NCI-H510A treated with DMSO at 0.1 percent for 48 hours (cell line): ENCODE measurements around the gene ETV7.
"Not testable (repeated sequence)": the region's sequence is repeated elsewhere in the genome, so short reads cannot be mapped to it uniquely, and the experiment has no call there.

Experiments
- DNase-seq: peaks from one replicate; lab custom pipeline; 2025; lab: John Stamatoyannopoulos, UW

The ETV7 gene

DNA sequence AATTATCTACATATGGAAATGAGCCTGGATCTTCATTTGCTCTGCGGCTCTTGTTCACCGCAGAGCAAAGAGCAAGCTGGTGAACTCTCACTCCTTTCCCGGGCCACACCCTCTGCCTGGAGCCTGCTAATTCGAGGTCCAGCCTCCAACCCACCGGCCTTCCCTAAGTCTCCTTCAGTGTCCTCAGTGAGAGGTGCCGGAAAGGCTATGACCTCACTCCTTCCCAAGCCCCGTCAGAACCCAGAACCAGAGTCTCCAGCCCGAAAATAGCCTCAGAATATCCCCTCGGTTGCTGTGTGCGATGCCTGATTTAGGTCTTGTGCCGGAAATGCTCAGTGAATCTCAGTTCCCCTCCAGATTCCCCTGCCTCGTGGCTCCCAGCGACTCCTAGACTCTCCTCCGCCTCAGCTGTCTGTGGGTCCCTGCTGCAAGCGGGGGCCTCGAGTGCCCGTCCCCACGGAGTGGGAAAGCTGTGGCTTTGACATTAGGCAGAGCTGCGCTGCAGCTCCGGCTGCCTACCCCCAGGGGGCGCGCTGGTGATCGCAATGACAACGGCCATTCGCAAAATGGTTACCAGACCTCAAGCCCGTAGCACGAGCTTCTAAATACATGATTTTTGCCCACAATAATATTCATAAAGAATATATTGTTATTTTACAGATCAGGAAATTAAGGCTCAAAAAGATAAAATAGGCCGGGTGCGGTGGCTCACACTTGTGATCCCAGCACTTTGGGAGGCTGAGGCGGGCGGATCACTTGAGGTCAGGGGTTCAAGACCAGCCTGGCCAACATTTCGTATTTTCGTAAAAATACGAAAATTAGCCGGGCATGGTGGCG is 46.6 kb downstream of the ETV7 start:
- peak; percentile 45 for DNase-seq

DNA sequence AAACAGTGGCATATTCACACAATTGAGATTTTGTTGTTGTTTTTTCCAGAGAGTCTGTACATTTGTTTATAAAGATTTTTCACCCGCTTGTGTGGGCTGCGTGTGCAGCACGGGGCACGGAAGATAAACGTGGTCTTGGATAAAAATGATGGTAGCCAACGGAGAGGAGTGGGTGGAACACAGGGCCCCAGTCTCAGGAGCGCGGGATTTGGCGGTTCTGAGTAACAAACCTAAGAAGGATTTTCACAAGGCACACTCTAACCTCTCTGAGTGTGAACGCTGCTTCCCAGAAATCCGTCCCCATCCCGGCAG is 47.2 kb downstream of the ETV7 start:
- no peak for DNase-seq

DNA sequence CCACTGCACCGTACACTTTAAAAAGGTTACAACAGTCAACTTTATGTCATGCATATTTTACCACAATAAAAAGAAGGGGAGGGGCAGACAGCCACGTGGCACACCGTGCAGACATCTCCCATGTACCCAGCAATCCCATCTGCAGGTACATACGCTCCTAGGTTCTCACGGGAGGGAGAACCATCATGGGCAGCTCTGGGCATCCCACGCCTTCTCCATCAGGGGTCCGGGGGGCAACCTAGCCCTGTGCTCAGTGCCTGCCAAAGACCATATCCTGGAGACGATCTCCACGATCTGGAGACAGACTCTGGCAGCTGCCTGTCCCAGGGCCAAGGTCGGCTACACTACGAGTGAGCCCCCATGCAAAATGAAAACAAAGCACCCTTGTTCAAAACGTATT is 48.3 kb downstream of the ETV7 start:
- DNase-seq = no peak

DNA sequence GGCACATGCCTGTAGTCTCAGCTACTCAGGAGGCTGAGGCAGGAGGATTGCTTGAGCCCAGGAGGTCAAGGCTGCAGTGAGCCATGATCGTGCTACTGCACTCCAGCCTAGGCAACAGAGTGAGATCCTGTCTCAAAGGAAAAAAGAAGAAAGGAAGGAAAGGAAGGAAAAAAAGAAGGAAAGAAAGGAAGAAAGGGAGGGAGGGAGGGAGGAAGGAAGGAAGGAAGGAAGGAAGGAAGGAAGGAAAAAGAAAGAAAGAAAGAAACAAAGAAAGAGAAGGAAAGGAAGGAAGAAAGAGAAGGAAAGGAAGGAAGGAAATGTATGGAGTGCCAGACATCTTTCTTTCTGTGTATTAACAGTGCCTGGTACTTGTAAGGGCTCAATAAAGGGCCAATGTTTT is 49.2 kb downstream of the ETV7 start:
- not testable (repeated sequence) for DNase-seq

DNA sequence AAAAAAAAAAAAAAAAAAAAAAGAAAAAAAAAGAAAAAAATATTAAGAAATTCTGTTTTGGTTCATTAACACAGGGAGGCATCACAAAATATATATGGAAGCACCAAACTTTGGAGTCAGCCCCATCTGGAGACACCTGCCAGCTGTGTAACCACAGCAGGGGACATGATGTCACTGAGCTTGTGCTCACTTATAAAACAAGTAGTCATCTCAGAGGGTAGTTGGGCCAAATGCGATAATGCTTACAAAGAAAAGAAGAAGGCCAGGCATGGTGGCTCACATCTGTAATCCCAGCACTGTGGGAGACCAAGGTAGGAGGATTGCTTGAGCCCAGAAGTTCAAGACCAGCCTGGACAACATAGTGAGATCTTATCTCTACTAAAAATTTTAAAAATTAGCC is 49.7 kb downstream of the ETV7 start:
- DNase-seq = peak; percentile 31

DNA sequence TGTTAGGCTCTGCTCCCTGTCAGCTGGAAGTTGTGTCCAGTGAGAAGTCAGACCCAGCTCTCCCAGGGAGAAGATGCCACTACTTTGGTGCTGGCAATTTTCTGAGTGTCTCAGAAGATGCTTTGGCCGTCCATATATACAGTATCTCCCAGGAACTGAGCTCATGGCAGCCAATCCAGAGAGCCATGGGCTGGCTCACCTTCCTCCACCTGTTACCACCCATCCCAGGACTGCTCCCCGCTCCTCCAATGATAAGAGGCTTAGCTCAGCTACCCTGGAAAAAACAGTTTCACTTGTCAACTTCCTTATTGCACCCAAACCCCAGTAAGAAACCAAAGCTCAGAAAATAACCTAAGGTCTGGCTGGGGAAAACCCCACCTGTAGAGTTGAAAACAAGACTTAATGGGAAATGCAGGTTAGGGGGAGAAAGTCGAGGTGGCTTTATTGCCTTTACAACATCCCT is 50.7 kb downstream of the ETV7 start, which contains the start of gene BNIP5:
BNIP5 (minus strand) TSS at position 110 of the 463 bp plus-strand sequence. CDS start 6,198 bp downstream, outside the sequence.
- DNase-seq = peak; percentile 23

DNA sequence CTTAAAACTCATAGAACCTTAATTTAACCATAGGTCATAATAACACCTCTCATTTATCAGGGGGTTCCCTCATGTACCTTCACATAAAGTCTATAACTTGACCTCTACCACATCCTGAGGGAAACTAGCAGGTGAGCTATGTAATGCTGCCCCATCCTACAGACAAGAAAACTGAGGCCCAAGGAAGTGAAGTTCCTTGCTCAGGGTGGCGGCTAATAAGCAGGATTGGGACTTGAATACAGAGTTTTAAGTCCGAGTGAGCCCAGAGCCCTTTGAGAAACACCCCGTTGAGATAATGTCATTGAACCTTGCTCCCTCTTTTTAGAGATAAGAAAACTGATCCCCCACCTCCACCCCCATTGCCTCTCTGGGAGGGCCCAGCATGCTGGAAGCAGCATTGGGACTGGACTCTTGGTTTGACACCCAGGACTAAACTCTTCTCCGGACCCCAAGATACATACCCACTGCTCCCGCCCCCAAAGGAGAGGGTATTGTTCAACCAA is 51.2 kb downstream of the ETV7 start:
- no peak for DNase-seq

DNA sequence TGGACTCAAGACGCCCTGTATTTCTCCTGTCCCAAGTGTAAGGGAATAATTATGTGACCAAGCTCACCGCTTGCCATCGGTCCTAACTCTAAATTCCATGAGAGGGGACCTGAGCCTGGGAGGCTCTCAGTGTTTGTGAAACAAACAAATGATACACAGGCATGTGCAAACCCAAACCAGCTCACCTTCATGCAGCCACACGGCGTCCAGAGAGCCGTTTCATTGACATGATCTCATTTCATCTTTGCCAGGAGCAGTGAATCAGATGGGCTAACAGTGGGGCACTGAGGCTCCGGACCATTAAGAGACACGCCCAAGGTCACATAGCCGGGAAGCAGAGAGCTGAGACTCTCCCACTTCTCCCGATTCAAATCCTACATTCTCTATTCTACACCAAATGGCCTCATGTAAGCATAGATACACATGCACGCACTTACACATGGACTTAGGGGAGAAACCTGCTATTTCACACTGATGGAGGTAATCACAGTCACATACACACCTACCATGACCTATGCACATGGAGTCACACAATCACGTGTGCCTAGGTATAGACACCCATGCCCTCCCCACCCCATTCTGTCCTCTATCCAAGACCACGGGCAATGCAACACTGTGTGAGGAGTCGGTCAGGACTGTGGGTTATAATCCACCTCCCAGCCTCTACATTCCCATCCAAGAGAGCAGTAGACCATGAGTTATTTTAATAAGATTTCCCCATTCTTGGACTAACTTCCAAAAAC is 51.8 kb downstream of the ETV7 start:
- DNase-seq = no peak

DNA sequence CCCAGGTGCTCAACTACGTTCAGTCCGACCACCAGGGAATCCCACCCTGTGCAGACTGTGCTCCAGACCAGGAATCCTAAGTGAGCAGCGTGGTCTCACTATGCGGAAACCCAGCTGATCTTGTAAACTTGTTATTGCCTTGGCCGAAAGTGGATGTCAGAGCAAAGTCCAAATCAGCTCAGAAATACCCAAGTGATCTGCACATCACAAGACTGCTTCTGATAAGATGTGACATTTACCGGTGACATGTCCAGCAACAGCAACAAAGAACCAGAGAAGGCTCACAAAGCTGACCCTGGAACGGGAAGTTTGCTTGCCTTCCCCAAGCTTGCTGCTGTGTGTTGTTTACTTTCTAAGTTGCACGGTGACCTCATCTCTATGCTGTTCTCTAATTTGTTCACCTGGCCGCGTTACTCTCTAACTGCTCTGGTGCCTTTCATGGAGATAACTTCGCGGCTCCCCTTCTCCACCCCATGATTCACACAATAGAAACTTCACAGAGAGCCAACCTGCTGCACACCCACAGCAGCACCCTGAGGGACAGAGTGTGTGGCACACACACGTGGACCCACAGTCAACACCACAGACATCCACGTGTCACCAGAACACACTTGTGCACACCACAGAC is 52.5 kb downstream of the ETV7 start:
- DNase-seq = peak; percentile 81

DNA sequence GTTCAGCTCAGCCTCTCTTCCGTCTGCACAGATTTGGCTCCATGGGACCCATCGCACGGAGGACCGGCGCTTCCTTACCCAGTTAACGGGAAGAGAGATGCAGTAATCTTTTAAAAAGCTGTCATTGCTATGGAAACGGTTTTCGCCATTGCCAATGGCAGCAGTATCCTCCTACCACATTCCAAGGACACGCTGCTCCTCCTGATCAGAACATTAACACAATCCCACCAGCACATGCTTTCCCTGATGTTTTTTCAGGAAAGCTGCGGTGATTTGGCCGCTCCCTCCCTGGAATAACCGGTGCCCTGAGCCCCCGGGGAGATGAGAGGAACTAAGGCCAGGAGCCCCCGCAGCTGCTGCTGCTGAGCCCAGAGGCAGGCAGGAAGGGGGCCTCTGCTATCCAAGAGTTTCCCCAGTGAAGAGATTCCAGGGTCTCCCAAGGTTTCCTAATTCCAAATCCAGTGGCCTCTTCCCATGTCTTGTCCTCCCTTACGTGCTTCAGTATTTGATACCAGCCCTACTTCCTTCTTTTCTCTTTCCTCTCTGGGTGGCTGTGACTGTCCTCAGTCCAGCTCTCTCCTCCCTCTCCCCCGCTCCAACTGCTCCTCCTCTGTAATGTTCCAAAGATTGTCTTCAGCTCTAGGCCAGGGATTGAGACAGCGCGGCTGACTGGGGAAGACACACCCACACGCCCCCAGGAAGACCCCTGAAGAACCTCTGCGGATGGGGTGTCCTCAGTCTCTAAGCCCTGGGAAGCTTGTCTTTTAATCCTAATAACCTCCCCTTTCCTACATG is 53.3 kb downstream of the ETV7 start:
- DNase-seq = peak; percentile 32

DNA sequence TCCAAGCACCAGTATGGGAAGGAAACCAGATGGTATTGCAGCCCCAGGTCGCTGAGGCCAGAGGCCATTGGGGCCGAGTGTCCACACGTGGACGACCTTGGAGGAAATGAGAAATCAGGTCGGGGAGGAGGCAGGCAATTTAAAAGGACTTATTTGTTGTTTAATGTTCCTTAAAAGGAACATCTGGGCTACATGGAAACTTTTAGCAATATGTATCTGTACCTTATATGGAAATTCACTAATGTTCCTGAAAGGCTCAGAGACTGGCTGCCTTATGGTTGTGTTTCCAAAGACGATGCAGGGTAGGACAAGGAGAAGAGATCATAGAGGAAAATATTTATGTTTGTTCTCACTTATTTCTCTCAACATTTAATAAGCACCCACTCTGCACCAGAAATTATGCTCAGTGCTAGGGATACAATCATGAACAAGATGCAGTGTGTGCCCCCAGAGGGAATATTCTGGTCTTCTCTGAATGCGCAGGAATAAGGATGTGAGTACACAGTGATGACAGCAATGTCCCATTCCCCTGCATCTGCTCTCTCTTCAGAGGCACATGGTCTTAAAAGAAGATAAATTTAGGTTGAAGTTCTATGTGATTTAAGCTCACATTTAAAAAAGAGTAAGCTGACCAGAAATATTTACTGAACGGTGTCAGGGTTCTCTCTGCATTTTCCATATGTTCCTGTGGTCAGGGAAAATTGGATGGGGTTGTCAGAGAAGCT is 54.1 kb downstream of the ETV7 start:
- DNase-seq = no peak

DNA sequence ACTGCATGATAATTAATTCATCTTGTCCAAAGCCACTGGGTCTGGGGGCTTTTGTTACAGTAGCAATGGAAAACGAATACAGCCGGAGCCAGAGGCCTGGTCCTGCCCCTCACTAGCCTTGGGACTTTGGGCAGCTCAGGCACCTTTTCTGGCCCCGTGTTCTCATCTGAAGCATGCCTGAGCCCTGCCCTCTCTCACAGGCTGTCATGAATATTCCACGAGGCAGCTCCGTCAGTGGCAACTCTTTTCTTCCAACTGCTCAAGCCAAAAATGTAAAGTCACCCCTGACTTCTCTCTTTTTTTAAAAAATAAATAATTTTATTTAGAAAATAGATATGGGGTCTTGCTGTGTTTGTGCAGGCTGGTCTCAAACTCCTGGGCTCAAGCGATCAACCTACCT is 56.1 kb downstream of the ETV7 start:
- no peak for DNase-seq

DNA sequence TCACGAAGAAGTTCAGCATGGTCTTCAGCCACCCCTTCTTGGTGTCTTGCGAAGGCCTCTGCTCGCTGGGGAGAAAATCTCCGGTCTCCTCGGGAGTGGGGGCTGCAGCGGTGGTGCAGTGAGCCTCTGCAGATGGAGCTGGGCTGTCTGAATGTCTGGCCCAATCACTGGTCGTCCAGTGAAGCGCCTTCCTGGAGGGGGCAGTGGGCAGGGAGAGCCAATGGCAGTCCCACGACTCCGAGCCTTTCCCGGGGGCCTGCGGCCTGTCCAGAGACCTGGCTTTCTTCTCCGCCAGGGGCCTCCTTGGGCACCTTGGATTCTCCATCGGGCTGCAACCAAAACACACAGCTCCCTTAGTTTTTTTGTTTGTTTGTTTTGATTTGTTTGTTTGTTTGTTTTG is 57.1 kb downstream of the ETV7 start:
- no peak for DNase-seq

DNA sequence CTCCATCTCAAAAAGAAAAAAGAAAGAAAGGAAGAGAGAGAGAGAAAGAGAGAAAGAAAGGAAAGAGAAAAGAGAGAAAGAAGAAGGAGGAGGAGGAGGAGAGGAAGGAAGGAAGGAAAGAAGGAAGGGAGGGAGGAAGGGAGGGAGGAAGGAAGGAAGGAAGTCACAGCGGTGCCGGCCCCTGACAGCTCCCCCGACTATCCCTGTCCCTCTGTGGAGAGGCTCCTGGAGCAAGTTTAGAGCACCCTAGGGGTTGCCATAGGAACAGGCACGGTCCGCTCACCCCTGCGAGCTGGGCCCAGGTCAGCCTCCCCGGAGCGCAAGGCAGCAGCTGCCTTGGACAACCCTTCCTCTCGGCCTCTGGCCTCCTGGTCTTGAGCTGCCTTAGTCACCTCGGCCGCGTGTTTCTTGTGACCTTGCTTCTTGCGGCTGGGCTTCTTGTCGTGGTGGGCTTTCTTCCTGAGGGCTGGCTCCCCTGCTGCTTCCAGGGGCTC is 57.6 kb downstream of the ETV7 start:
- DNase-seq = no peak

DNA sequence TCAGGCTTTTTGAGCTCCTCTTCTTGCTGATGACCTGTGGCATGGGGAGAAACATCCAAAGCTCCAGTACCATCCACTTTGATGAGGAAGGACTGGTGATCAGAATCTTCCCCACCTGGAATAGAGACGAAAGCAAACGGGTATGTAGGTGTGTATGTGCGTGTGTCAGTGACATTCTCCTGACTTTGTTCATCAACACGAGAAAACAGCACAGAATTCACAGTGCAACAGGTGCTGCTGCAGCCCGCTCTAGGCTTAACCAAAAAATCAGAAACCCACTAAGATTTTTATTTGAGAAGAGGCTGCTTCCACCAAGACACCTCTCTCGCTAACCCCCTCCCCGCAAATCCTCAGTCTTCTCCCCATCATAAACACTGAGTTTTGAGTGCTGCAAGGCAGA is 58.9 kb downstream of the ETV7 start:
- no peak for DNase-seq

DNA sequence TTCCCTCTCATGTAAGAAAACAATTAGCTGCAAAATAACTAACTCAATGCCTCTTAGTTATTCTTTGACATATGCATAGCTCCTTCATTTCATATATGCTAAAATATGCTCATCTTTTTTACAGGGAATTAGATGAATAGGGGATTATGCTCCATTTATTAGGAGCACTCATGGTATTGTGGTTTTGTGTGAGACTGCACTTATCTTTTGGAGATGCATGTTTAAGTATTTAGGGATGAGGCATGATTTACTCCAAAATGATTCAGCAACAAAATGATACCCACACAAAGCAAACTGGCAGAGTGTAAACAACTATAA is 59.6 kb downstream of the ETV7 start:
- DNase-seq = no peak

DNA sequence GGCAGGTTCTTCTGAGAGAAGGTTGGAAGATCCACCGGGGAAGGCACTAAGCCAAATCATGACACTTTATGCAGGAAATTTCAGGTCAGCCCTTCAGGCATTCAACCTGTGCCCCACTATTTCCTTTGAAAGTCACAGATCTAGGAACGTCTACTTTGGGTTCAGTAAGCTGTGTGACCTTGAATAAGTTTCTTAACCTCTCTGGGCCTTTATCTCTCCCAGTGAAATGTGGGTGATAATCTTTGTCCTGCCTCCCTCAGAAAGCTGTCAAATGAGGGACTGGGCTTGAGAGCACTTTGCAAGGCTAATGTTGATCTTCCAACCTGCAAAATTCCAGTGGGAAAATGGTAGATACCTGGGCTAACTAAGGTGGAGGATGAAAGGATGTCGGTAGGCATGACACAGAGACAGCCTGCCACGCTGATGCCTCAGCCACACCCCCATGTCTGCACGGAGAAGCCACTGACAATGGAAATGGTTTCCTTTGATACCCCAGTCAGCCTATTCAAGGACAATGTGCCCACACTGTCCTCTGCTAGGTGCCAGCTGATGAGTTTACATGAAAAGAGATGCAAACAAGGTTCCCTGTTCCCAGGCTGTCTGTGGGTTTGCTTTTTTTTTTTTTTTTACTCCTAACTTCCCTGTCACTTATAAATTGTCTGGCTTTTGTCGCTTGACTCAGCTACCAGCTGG is 60.1 kb downstream of the ETV7 start:
- peak; percentile 33 for DNase-seq

DNA sequence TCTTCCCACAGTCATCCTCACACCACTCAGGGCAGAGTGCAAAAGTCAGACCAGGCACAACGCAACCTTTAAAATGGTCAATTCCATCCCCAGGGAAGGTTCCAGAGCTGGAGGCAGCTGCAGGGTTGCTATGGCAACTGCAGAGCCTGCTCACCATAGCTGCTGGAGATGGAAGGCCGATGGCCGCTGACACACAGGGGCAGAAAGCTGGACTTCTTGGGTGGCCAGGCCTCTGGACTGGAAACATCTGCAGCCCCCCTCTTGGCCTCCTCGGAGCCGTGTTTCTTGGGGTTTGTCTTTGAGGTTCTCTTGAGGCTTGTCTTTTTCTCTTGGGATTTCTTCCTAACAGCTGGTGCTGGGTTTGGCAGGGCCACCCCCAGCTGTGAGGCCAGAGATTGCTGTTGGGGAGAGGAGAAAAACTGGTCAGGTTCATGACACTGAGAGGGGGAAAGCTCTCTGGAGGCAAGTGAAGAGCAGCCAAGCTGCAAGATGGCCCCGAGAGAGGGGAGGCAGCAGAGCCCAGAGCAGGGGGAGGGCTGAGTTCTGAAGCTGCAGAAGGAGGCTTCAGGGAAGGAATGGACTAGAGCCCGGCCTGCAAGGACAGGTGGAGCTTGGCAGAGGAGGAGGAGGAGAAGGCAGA is 61.0 kb downstream of the ETV7 start:
- no peak for DNase-seq

DNA sequence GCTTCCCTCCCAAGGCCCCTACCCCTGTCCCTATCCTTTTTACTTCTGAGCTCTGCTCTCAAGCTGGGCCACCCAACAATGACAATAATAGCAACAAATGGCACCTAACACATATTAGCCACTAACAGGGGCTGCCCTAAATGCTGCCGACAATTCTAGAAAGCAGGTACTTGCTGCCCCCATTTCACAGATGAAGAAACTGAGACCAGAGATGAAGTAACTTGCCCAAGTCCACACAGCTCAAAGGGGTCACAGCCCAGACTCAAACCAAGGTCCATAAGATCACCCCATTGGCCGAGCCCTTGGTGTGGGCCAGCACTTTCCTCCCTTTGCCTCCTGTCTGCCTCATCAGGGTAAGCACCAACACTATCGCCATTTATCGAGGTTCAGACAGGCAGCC is 62.8 kb downstream of the ETV7 start:
- no peak for DNase-seq

DNA sequence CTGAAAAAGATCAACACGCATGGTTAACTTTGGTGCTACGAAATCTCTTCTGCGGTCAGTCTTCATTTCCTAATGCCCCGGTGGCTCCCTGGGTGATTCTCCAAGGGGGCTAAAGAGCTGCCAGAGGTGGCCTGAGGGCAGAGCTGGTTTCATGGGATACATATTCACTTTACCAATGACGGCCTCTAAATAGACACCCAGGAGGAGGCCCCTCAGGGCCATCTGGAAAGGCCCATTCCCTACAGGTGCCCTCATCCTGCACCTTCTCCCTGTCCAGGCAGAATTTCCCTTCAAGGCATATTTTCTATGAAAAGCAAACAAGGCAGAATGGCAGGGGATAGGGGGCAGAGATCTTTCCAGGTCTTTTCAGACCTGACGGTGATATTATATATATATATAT is 63.3 kb downstream of the ETV7 start:
- DNase-seq = no peak
